ENCODE data around the gene CERS1. TPM values are rescaled to one million over a fixed set of nuclear protein-coding genes. Genes with fewer than 3 reads are reported as not detected.

Gene CERS1
- total RNA-seq (not detected), polyA plus RNA-seq (not detected)

DNA sequence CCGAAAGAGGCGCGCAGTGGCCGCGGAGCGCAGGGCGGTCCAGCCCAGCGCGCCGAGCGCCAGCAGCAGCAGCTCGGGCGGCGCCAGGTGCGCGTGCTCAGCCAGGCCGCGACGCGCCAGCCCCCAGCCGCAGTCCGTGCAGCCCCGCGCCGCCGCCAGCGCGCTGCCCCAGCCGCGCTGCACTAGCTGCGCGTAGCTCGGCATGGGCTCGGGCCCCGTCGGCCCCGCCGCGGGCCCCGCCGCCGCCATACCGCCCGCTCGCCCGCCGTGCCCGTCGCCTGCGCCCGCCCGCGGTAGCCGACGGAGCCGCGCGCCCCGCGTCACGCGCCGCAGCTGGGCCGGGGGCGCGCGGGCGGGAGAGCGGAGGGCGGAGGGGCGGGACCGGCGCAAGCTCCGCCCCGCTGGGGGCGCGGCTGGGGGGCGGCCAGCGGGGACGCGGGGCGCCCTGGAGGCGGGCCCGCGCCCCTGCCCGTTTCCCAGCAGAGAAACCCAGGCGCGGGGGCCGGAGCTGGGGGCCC lies at the start of gene CERS1:
TSS of gene CERS1 (minus strand) at position 335 of the 518 bp plus-strand sequence. CDS start at position 249, 86 bp downstream.
- DNase-seq = no peak

GRCh38 chr19:18945297-18945696 lies 49.3 kb upstream of the CERS1 start:
- no peak overlapping the region for H3K27ac Mint-ChIP-seq

More for the DNA sequence above, at the start of gene CERS1:
- H3K4me1 Mint-ChIP-seq = peaks cover 0 to 14% (median 6%) of the 10 kb centered on the region in 4 donors
- no peaks in the 10 kb centered on the region for H3K27me3 ChIP-seq (ENCODE audit: control insufficient read depth, insufficient read depth, low read length)
- no peak within 1 kb of the TSS for H3K27ac Mint-ChIP-seq
- no peak within 1 kb of the TSS for H3K27ac ChIP-seq (ENCODE audit: insufficient read depth, low read length, poor library complexity, severe bottlenecking)
- no peaks in the 10 kb centered on the region for H3K9me3 ChIP-seq (ENCODE audit: control insufficient read depth in 2 of 2, low read length in 2 of 2)
- H3K4me1 ChIP-seq (ENCODE audit: control insufficient read depth, insufficient read depth, low read length, poor library complexity, severe bottlenecking) = no peaks in the 10 kb centered on the region
- peak within 1 kb of the TSS; percentile 41 to 78 (median 66) for H3K4me3 Mint-ChIP-seq
- no peaks in the 10 kb centered on the region for H3K9me3 Mint-ChIP-seq
- H3K36me3 Mint-ChIP-seq = no peaks in the 10 kb centered on the region
- peaks cover 39% of the 10 kb centered on the region for H3K27me3 Mint-ChIP-seq
- peaks cover 18% of the 10 kb centered on the region for H3K36me3 ChIP-seq (ENCODE audit: control insufficient read depth, insufficient read depth, low read length)
- ATAC-seq (ENCODE audit: low read depth in 2 of 2) = no peak
- H3K4me3 ChIP-seq (ENCODE audit: low read depth, low read length) = no peak within 1 kb of the TSS

DNA sequence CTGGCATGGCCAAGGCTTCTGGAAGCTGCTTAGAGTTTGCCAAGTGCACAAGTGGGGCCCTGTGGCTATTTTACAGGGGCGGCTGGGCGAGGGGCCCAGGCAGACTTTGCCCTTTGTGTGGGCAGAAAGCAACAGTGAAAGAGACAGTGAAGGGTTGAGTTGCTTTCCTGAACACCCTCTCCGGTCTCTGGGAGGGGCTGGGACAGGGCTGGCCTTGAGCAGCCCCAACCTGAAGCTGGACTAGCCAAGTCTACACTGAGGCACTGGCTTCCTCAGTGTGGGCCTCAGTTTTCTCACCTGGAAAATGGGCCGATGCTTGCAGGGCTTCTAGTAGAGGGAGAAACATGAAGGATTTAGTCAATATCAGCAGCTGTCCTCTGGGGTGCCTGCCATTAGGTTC lies 47.5 kb upstream of the CERS1 start:
- H3K4me1 Mint-ChIP-seq = peaks cover 0 to 28% (median 5%) of the 10 kb centered on the region in 4 donors

More at GRCh38 chr19:18945297-18945696, 49.3 kb upstream of the CERS1 start:
- H3K9me3 Mint-ChIP-seq = no peaks in the 10 kb centered on the region
- H3K9me3 ChIP-seq (ENCODE audit: control insufficient read depth in 2 of 2, low read length in 2 of 2) = no peaks in the 10 kb centered on the region
- no peak for ATAC-seq (ENCODE audit: low read depth in 2 of 2)
- DNase-seq = no peak
- no peaks in the 10 kb centered on the region for H3K36me3 Mint-ChIP-seq
- H3K27ac ChIP-seq (ENCODE audit: insufficient read depth, low read length, poor library complexity, severe bottlenecking) = no peak overlapping the region
- no peaks in the 10 kb centered on the region for H3K27me3 ChIP-seq (ENCODE audit: control insufficient read depth, insufficient read depth, low read length)
- no peaks in the 10 kb centered on the region for H3K36me3 ChIP-seq (ENCODE audit: control insufficient read depth, insufficient read depth, low read length)
- H3K4me1 ChIP-seq (ENCODE audit: control insufficient read depth, insufficient read depth, low read length, poor library complexity, severe bottlenecking) = peaks cover 6% of the 10 kb centered on the region
- no peak overlapping the region for H3K4me3 Mint-ChIP-seq
- H3K4me3 ChIP-seq (ENCODE audit: low read depth, low read length) = no peak overlapping the region
- H3K27me3 Mint-ChIP-seq = peaks cover 33% of the 10 kb centered on the region
- peaks cover 0 to 22% (median 2%) of the 10 kb centered on the region in 4 donors for H3K4me1 Mint-ChIP-seq

GRCh38 chr19:18942692-18943091 lies 46.7 kb upstream of the CERS1 start:
- H3K4me3 ChIP-seq (ENCODE audit: low read depth, low read length) = no peak overlapping the region
- H3K4me1 ChIP-seq (ENCODE audit: control insufficient read depth, insufficient read depth, low read length, poor library complexity, severe bottlenecking) = peaks cover 11% of the 10 kb centered on the region
- H3K27ac ChIP-seq (ENCODE audit: insufficient read depth, low read length, poor library complexity, severe bottlenecking) = no peak overlapping the region
- no peaks in the 10 kb centered on the region for H3K27me3 ChIP-seq (ENCODE audit: control insufficient read depth, insufficient read depth, low read length)
- no peak overlapping the region for H3K27ac Mint-ChIP-seq
- no peaks in the 10 kb centered on the region for H3K36me3 Mint-ChIP-seq
- H3K4me1 Mint-ChIP-seq = peaks cover 0 to 28% (median 5%) of the 10 kb centered on the region in 4 donors
- peaks cover 52% of the 10 kb centered on the region for H3K27me3 Mint-ChIP-seq
- H3K36me3 ChIP-seq (ENCODE audit: control insufficient read depth, insufficient read depth, low read length) = no peaks in the 10 kb centered on the region
- DNase-seq = no peak
- H3K9me3 ChIP-seq (ENCODE audit: control insufficient read depth in 2 of 2, low read length in 2 of 2) = no peaks in the 10 kb centered on the region
- no peak for ATAC-seq (ENCODE audit: low read depth in 2 of 2)
- peak overlapping the region in 3 of 4 donors; percentile 11 to 72 (median 68) for H3K4me3 Mint-ChIP-seq
- H3K9me3 Mint-ChIP-seq = peaks cover 0 to 1% (median 0%) of the 10 kb centered on the region in 7 donors

More for the DNA sequence above, 47.5 kb upstream of the CERS1 start:
- no peaks in the 10 kb centered on the region for H3K36me3 Mint-ChIP-seq
- H3K27ac ChIP-seq (ENCODE audit: insufficient read depth, low read length, poor library complexity, severe bottlenecking) = no peak overlapping the region
- no peak for ATAC-seq (ENCODE audit: low read depth in 2 of 2)
- peaks cover 49% of the 10 kb centered on the region for H3K27me3 Mint-ChIP-seq
- no peaks in the 10 kb centered on the region for H3K9me3 ChIP-seq (ENCODE audit: control insufficient read depth in 2 of 2, low read length in 2 of 2)
- H3K27me3 ChIP-seq (ENCODE audit: control insufficient read depth, insufficient read depth, low read length) = no peaks in the 10 kb centered on the region
- no peak for DNase-seq
- peaks cover 0 to 1% (median 0%) of the 10 kb centered on the region in 7 donors for H3K9me3 Mint-ChIP-seq
- H3K36me3 ChIP-seq (ENCODE audit: control insufficient read depth, insufficient read depth, low read length) = no peaks in the 10 kb centered on the region
- no peak overlapping the region for H3K27ac Mint-ChIP-seq
- peaks cover 11% of the 10 kb centered on the region for H3K4me1 ChIP-seq (ENCODE audit: control insufficient read depth, insufficient read depth, low read length, poor library complexity, severe bottlenecking)
- no peak overlapping the region for H3K4me3 ChIP-seq (ENCODE audit: low read depth, low read length)
- peak overlapping the region in 1 of 4 donors; percentile 32 for H3K4me3 Mint-ChIP-seq

DNA sequence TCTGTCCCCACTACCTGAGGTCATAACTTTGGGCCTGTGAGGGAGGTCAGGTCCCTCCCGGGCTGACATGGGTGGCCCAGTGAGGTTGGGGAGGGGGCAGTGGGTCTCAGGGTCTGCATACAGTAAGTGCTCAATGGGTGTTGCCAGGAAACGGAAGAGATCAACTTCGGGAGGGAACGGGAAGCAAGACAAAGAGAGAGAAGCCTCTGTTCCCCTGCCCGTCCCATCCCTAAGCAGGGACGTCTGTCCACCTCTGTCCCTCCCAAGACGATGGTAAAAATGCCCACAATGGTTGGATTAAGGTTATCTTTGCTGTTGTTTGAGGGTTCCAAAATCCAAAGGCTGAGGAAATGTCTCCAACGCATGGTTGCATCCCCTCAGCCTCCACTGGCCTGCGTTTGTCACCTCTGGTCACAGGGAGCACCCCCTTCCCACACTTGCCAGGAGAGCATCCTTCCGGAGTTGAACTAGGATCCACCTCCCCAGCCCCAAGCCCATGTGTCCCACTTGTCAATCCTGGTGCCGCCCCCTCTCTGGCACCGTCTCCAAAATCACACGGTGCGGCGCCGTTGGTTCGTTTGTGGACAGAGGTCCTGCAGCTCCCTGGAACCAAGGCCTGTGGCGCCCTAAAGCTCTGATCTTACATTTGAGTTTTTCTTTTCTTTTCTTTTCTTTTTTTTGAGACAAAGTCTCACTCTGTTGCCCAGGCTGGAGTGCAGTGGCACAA lies 45.8 kb upstream of the CERS1 start:
- ATAC-seq (ENCODE audit: low read depth in 2 of 2) = no peak
- H3K4me3 Mint-ChIP-seq = peak overlapping the region in 3 of 4 donors; percentile 55 to 75 (median 72)
- no peak overlapping the region for H3K27ac Mint-ChIP-seq
- Histone ChIP-seq H3K27me3 (ENCODE audit: control insufficient read depth, insufficient read depth, low read length) (no peaks in the 10 kb centered on the region), H3K36me3 (ENCODE audit: control insufficient read depth, insufficient read depth, low read length) (no peaks in the 10 kb centered on the region), H3K27ac (ENCODE audit: insufficient read depth, low read length, poor library complexity, severe bottlenecking) (no peak overlapping the region), H3K4me3 (ENCODE audit: low read depth, low read length) (no peak overlapping the region), H3K9me3 (ENCODE audit: control insufficient read depth in 2 of 2, low read length in 2 of 2) (no peaks in the 10 kb centered on the region), H3K4me1 (ENCODE audit: control insufficient read depth, insufficient read depth, low read length, poor library complexity, severe bottlenecking) (peaks cover 11% of the 10 kb centered on the region)
- peaks cover 0 to 25% (median 5%) of the 10 kb centered on the region in 4 donors for H3K4me1 Mint-ChIP-seq
- peaks cover 0 to 1% (median 0%) of the 10 kb centered on the region in 7 donors for H3K9me3 Mint-ChIP-seq
- H3K27me3 Mint-ChIP-seq = peaks cover 61% of the 10 kb centered on the region
- DNase-seq = no peak
- H3K36me3 Mint-ChIP-seq = no peaks in the 10 kb centered on the region

DNA sequence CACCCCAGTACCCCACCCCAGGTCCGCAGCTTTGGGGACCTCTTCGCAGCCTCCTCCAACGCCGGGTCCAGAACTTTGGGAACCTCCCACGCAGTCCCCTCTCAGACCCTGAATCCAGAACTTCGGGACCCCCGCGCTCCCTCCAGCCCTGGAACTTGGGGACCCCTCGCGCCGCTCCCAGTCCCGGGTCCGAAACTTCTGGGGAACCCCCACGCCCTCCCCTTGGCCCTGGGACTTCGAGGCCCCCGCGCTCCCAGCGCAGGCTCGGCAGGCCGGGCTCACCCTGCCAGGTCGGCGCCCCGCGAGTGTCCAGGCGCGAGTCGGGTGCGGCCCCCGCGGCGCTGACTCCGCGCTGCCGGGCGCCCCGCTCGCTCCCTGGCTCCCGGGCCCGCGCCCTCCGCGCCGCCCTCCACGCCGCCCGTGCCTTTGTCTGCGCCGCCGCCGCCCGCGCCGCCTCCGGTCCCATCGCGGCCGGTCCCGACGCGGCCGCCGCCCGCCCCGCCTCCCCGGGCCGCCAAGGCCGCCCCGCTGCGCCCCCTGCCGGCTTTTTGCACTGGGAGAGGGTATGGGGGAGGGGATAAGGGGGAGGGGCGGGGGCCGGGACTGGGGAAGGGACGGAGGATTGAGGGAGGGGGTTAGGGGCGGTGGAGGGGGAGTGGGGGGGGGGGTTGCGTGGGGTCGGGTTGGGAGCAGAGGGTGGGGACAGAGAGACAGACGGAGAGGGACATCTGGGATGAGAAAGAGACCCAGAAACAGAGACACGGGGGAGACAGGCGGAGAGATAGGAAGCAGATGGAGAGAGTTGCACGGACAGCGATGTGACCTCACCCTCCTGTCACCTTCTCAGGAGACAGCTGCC lies 45.0 kb upstream of the CERS1 start, which contains the start of gene HOMER3:
TSS of gene HOMER3 (minus strand) at position 449 of the 859 bp plus-strand sequence. CDS start 2,235 bp downstream, outside the sequence.
- no peak within 1 kb of the TSS for H3K27ac ChIP-seq (ENCODE audit: insufficient read depth, low read length, poor library complexity, severe bottlenecking)
- H3K4me3 ChIP-seq (ENCODE audit: low read depth, low read length) = no peak within 1 kb of the TSS
- Mint-ChIP-seq H3K4me1 (peaks cover 0 to 18% (median 5%) of the 10 kb centered on the region in 4 donors), H3K27ac (no peak within 1 kb of the TSS), H3K36me3 (no peaks in the 10 kb centered on the region), H3K4me3 (peak within 1 kb of the TSS in 3 of 4 donors; percentile 72 to 91 (median 73)), H3K9me3 (peaks cover 0 to 1% (median 0%) of the 10 kb centered on the region in 7 donors), H3K27me3 (peaks cover 66% of the 10 kb centered on the region)
- ATAC-seq (ENCODE audit: low read depth in 2 of 2) (peak; percentile 76 to 88), DNase-seq (peak; percentile 46 to 58 (median 52))
- no peaks in the 10 kb centered on the region for H3K36me3 ChIP-seq (ENCODE audit: control insufficient read depth, insufficient read depth, low read length)
- H3K27me3 ChIP-seq (ENCODE audit: control insufficient read depth, insufficient read depth, low read length) = no peaks in the 10 kb centered on the region
- peaks cover 11% of the 10 kb centered on the region for H3K4me1 ChIP-seq (ENCODE audit: control insufficient read depth, insufficient read depth, low read length, poor library complexity, severe bottlenecking)
- H3K9me3 ChIP-seq (ENCODE audit: control insufficient read depth in 2 of 2, low read length in 2 of 2) = no peaks in the 10 kb centered on the region
